K562 (cell line): Measurements from ENCODE around the gene CCNQ. TPM values are rescaled to one million over a fixed set of nuclear protein-coding genes. Genes with fewer than 3 reads are reported as not detected.

Experiments
- ATAC-seq: fragments of 200-7000 bp; cut with Tn5 transposase; 3 replicates; pipeline ENCODE4 v1.9.1; 2020; ENCODE audit warnings: moderate library complexity
- BruUV-seq: library from RNA; stranded (reverse); fragments of 400-500 nt; replicated peaks from 2 replicates; lab custom pipeline; 2021; lab: Mats Ljungman, UMichigan
- CTCF ChIA-PET: fragments of 300-600 bp; formaldehyde crosslinking; extraction: SDS; loops from one replicate; lab custom pipeline; 2021; ENCODE audit warnings: low intra/inter-chr PET ratio; lab: Yijun Ruan, JAX
- POLR2A ChIA-PET: fragments of 300-600, 350-650 bp; sonication (Branson Sonifier 250); formaldehyde crosslinking; extraction: SDS; loops from one replicate; lab custom pipeline; 2021; ENCODE audit warnings: antibody characterized with exemption, inconsistent platforms; lab: Yijun Ruan, JAX
- DNase-seq, 4 experiments: peaks; one replicate each; pipeline versions ENCODE4 v3.0.0 to v3.0.0-alpha.2; 2011 to 2018; ENCODE audit warnings: low spot score in 3 of 4, mixed read lengths in 3 of 4; ENCODE audit errors: extremely low read depth in 1 of 4
- FAIRE-seq: peaks from 2 replicates; lab custom pipeline; 2011; peaks lifted over from hg19 to GRCh38; lab: Jason Lieb, UNC
- H2AFZ ChIP-seq: 2 replicates; pipeline ENCODE4 v1.6.0; 2011; ENCODE audit warnings: low read depth, low read length, control low read depth, inconsistent platforms
- H3K27ac ChIP-seq: fragments of 200-600 bp; 3 replicates; pipeline ENCODE4 v1.8.0; 2011; ENCODE audit warnings: low read depth, mild to moderate bottlenecking, control low read depth, inconsistent platforms, low read length, moderate library complexity, mixed read lengths; ENCODE audit errors: extremely low read depth
- H3K27me3 ChIP-seq, 2 experiments: fragments of 300-600 bp in 1 of 2; 2 replicates in 1 of 2; 3 replicates in 1 of 2; pipeline versions ENCODE4 v1.6.0 to v1.8.0; 2011; ENCODE audit warnings: inconsistent platforms in 2 of 2, low read length in 2 of 2, mild to moderate bottlenecking in 1 of 2, mixed read lengths in 1 of 2, moderate library complexity in 1 of 2; ENCODE audit not compliant: control insufficient read depth in 2 of 2, insufficient read depth in 2 of 2
- H3K36me3 ChIP-seq: fragments of 300-600 bp; 3 replicates; pipeline ENCODE4 v1.8.0; 2011; ENCODE audit warnings: mild to moderate bottlenecking, low read length, inconsistent platforms; ENCODE audit not compliant: control insufficient read depth, insufficient read depth
- H3K4me1 ChIP-seq, 2 experiments: fragments of 200-600 bp in 1 of 2; replicated peaks in 1 of 2; 2 replicates in 1 of 2; 3 replicates in 1 of 2; pipeline versions ENCODE4 v1.5.1 to v1.8.0; 2011; ENCODE audit warnings: inconsistent platforms in 2 of 2, low read length in 2 of 2, mild to moderate bottlenecking in 1 of 2, mixed read lengths in 1 of 2, moderate library complexity in 1 of 2; ENCODE audit not compliant: control insufficient read depth in 2 of 2, insufficient read depth in 2 of 2
- H3K4me2 ChIP-seq: 2 replicates; pipeline ENCODE4 v1.6.1; 2011; ENCODE audit warnings: low read length, control low read depth, inconsistent platforms, mixed read lengths; ENCODE audit not compliant: insufficient read depth
- H3K4me3 ChIP-seq: fragments of 200-600 bp; sonication (generic), shearing (Covaris generic); 2 replicates; pipeline ENCODE4 v1.5.1; 2016; ENCODE audit warnings: control low read depth, inconsistent platforms
- H3K79me2 ChIP-seq: fragments of 200-600 bp; 3 replicates; pipeline ENCODE4 v1.8.0; 2011; ENCODE audit warnings: low read length, inconsistent platforms; ENCODE audit not compliant: control insufficient read depth, insufficient read depth
- H3K9ac ChIP-seq, 2 experiments: 2 replicates each; pipeline versions ENCODE4 v1.6.0 to v1.6.1; 2011; ENCODE audit warnings: low read depth in 2 of 2, low read length in 2 of 2, control low read depth in 1 of 2, inconsistent platforms in 1 of 2, mild to moderate bottlenecking in 1 of 2, mixed read lengths in 1 of 2; ENCODE audit not compliant: insufficient read depth in 1 of 2
- H3K9me1 ChIP-seq: one replicate; pipeline ENCODE4 v1.6.0; 2011; ENCODE audit warnings: inconsistent platforms, mild to moderate bottlenecking, low read length, moderate library complexity; ENCODE audit not compliant: control insufficient read depth, insufficient read depth
- H3K9me3 ChIP-seq: replicated peaks from 2 replicates; pipeline ENCODE4 v1.5.1; 2011; ENCODE audit warnings: low read depth, low read length, inconsistent platforms; ENCODE audit not compliant: control insufficient read depth, insufficient read depth
- H4K20me1 ChIP-seq: replicated peaks from 2 replicates; pipeline ENCODE4 v1.6.1; 2011; ENCODE audit warnings: low read length, inconsistent platforms, mixed read lengths; ENCODE audit not compliant: control insufficient read depth, insufficient read depth
- E2F6 ChIP-seq, 2 experiments: IDR thresholded peaks; 2 replicates each; pipeline ENCODE4 v1.6.1; 2011; ENCODE audit warnings: borderline replicate concordance in 1 of 2, control low read depth in 1 of 2, low read depth in 1 of 2, low read length in 1 of 2, mild to moderate bottlenecking in 1 of 2, mixed read lengths in 1 of 2, moderate library complexity in 1 of 2; ENCODE audit not compliant: insufficient read depth in 1 of 2, insufficient read length in 1 of 2, poor library complexity in 1 of 2, severe bottlenecking in 1 of 2; ENCODE audit errors: extremely low read depth in 1 of 2
- EP300 ChIP-seq: IDR thresholded peaks from 2 replicates; pipeline ENCODE4 v1.6.1; 2012; ENCODE audit warnings: low read length, improper control_type of control experiment
- EP400 ChIP-seq: fragments of 450-650 bp; IDR thresholded peaks from 2 replicates; pipeline ENCODE4 v1.6.1; 2017; ENCODE audit warnings: antibody characterized with exemption, mild to moderate bottlenecking, moderate library complexity
- ZNF175 ChIP-seq: fragments of 200-800 bp; sonication (Bioruptor generic); IDR thresholded peaks from 2 replicates; pipeline ENCODE4 v1.6.1; 2016; ENCODE audit warnings: low read depth, mild to moderate bottlenecking, missing genetic modification characterization, missing compliant biosample characterization
- WGBS: fragments of 100-300 bp; shearing (Covaris generic); methylation state at CpG from one replicate; pipeline ENCODE4 v1.1.6; 2016; ENCODE audit warnings: low coverage, mixed read lengths; ENCODE audit not compliant: insufficient coverage; ENCODE audit errors: missing lambda C conversion rate; 5-methylcytosine and 5-hydroxymethylcytosine counted together
- in situ Hi-C: fragments of 300-500 bp; cut with MboI; formaldehyde crosslinking; loops from 4 replicates; pipeline ENCODE4 v1.15.0; 2018; ENCODE audit warnings: inconsistent platforms, mixed read lengths
- intact Hi-C: fragments of 100-400 bp; cut with micrococcal nuclease; formaldehyde crosslinking; loops from 2 replicates; pipeline ENCODE4 v1.14.2; 2022
- polyA plus RNA-seq, 8 experiments: library from polyadenylated mRNA; depleted of rRNA in 4 of 8; stranded (reverse) in 5 of 8; unstranded in 3 of 8; fragments of >200 nt; fragmentation: Nextera tagmentation in 2 of 8; fragmentation: Illumina TruSeq in 1 of 8; extraction: Ambion mirVana in 2 of 8; extraction: Trizol in 1 of 8; gene quantifications; 2 replicates each; pipeline versions ENCODE4 v1.2.1 to v1.2.3, GENCODE V29; 2011 to 2014; ENCODE audit warnings: inconsistent platforms in 1 of 8, missing spikeins in 1 of 8
- total RNA-seq, 7 experiments: library from RNA; depleted of rRNA in 6 of 7; stranded (reverse); fragments of >200 nt in 6 of 7; fragmentation: Illumina TruSeq in 2 of 7; extraction: Trizol in 2 of 7; gene quantifications; 2 replicates each; pipeline versions ENCODE4 v1.2.1 to v1.2.3, GENCODE V29; 2011 to 2021; ENCODE audit warnings: low replicate concordance in 1 of 7
- TF ChIP-seq, protein P1 (sequence below): IDR thresholded peaks from 2 replicates; pipeline ENCODE4 v1.6.1; 2011; ENCODE audit not compliant: insufficient read length; ENCODE audit errors: extremely low read depth

The CCNQ gene
- total and polyA plus RNA-seq, 9 of the 15 experiments (the other 6 are each of a cell fraction or from before 2014, with no cell fraction given), result 0.92 to 53.8 (median 25.3) TPM

DNA sequence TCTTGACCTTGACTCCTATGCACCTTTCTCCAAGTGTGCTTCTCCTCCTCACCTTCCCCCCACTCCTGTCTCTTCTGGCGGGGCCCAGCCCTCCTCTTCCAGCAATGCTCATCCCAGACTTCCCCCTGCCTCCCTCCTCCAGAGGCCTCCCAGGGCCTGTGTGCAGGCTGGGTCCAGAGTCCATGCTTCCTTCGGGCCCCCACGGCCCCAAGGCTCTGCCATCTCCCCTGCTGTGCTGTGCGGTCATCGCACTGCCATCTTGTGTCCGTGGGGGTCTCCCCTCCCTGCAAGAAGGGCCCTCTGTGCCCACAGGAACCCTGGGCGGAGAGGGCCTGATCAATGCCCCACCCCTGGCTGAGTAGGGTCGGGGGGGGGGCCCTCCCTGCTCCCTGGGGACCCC, 54.2 kb downstream of the CCNQ start (continued):
- TF ChIP-seq, protein P1, sequence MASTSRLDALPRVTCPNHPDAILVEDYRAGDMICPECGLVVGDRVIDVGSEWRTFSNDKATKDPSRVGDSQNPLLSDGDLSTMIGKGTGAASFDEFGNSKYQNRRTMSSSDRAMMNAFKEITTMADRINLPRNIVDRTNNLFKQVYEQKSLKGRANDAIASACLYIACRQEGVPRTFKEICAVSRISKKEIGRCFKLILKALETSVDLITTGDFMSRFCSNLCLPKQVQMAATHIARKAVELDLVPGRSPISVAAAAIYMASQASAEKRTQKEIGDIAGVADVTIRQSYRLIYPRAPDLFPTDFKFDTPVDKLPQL, result no peak

GRCh38 chrX:153539979-153540358, 59.0 kb downstream of the CCNQ start:
- ATAC-seq, result no peak
- POLR2A ChIA-PET, result interaction anchor here (0.7 to 1.2 kb wide), 3 partner anchors 15 to 126 kb away, joined by 3 to 5 read pairs (median 3); no protein-coding TSS in a partner anchor
- Histone ChIP-seq H3K9me1 (no peaks in the 10 kb centered on the region), H3K4me2 (peak overlapping the region; percentile 29; the same call in 1 of the 2 replicates), H3K9ac (no peak overlapping the region; a peak in 1 of 4 replicates), H3K9me3 (no peaks in the 10 kb centered on the region), H3K79me2 (no peaks in the 10 kb centered on the region)
- intact Hi-C loops, result loop anchor here (1.0 to 5.0 kb wide), 3 partner anchors 15 to 127 kb away; partner anchors contain the start of gene DUSP9
- TF ChIP-seq E2F6 (IDR thresholded peaks at IDR 0.05; ENCODE audit: borderline replicate concordance in 1 of 2, extremely low read depth in 1 of 2, insufficient read depth in 1 of 2, insufficient read length in 1 of 2, low read depth in 1 of 2, low read length in 1 of 2, poor library complexity in 1 of 2, severe bottlenecking in 1 of 2), result no peak
- no peak for TF ChIP-seq EP300
- no peak for TF ChIP-seq EP400
- TF ChIP-seq ZNF175 (CRISPR knock-in tag), result no peak
- TF ChIP-seq, all 486 proteins: peak for 0
- CTCF ChIA-PET, result interaction anchor here (0.7 to 2.4 kb wide), 5 partner anchors 15 to 413 kb away, joined by 3 to 14 read pairs (median 7); no protein-coding TSS in a partner anchor
- FAIRE-seq (no peak), DNase-seq (no peak)
- Histone ChIP-seq H3K27ac (no peak overlapping the region), H3K4me3 (no peak overlapping the region), H4K20me1 (0 out of 2 replicates have a peak, but pooled peaks cover 4% of the 10 kb centered on the region), H3K4me1 (peaks cover 0 to 44% of the 10 kb centered on the region in 2 experiments; a peak in 2 of 5 replicates), H3K36me3 (no peaks in the 10 kb centered on the region), H2AFZ (no peak overlapping the region), H3K27me3 (peaks cover 0 to 45% of the 10 kb centered on the region in 2 experiments; a peak in 4 of 5 replicates)
- in situ Hi-C loops, result no loop called here
- BruUV-seq, result no TSS peak
- WGBS, result 13% methylated on average over 5 of the region's 9 CpGs
